Midbrain (tissue), 1 donor: ENCODE measurements around the gene PSMB11.

ENCODE experiments used
- DNase-seq: peaks from one replicate; lab custom pipeline; 2025; lab: John Stamatoyannopoulos, UW

Gene PSMB11

DNA sequence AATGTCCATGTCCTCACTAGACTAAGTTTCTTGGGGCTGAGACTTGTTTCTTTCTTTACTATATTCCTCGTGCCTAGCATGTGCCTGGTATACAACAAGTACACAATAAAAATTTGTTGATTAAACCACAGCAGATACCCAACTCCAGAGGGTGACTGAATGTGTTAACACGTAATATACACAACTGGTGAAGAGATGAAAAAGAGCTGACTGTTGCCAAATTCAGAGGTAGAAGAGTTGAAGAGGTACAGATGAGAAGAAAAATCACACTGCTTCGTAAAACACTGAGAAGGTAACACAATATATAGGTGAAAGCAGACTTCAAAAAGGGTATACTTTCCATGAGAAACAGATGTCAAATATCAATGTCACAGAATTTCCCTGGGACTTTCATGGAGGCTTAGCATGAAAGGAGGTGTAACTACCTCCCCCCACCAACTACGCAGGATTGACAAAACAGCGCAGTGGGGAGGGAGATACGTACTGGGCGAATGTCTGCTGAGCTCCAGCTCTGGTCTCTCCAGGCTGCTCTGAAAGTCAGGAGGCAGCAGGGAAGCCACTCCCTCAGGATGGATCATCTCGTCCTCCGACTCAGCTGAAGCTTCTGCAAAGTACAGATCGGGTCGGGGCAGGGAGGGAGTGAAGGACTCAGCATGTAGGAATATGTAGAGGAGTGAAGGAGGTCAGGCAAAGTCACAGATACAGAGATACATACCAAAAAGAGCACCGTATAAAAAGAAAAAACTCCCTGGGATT lies 47.7 kb downstream of the PSMB11 start:
- no peak for DNase-seq

DNA sequence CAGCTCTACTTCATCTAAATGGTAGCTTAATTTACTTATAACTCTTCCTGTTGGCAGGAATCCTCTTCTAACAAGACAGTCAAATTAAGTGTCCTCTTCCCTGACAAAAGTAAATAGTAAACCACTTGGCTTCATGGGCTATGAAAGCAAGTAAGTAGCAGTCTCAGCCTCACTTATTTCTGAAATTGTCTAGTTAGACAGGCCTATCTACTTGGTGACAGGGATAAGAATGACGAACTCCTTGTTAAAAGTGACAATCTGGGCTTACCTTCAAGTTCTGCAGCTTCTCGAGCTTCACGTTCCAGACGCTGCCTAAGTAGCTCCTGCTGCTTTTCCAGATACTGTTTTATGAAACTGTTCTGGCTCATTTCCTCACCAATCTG lies 48.2 kb downstream of the PSMB11 start:
- DNase-seq: no peak

DNA sequence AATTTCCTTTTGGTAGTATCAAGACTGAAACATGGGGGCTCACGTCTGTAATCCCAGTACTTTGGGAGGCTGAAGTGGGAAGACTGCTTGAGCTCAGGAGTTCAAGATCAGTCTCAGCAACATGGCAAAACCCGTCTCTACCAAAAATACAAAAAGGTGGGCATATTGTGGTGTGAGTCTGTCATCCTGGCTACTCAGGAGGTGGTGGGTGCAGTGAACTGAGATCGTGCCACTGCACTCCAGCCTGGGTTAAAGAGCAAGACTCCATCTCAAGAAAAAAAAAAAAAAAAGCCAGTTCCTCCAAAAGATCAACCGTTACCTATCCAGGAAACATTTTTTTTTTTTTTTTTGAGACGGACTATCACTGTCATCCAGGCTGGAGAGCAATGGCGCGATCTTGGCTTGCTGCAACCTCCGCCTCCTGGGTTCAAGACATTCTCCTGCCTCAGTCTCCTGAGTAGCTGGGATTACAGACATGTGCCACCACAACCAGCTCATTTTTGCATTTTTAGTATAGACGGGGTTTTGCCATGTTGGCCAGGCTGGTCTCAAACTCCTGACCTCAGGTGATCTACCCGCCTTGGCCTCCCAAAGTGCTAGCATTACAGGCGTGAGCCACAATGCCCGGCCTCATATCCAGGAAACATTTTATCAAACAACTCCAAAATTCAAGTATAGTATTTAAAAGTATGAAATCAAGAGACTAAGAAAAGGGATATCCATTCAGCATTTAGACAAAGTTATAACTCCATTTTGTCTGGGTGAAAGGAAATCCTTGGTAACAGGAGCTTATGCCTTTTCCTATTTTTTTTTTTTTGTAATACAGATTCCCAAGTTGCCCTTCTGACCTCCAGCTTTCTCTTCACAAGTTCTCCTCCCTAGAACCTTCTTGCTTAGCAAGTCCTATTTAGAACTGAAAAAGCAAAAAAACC lies 49.5 kb downstream of the PSMB11 start:
- DNase-seq: no peak

DNA sequence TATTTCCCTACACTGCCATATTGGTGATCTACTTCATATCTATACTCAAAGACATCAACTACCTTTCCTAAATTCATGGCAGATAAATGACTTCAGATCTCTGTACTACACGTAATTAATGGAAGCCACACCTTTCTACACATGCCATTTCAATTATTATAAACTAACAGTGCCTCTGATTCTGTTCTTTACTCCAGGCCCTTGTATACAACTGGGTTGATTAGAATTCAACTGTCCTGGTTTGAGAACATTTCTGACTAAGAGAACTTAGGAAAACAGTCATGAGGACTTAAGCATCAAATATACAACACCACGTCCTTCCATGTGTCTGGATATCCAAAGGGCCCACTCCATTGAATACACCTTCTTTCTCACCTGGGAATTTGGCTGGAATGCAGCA lies 51.1 kb downstream of the PSMB11 start:
- DNase-seq: no peak

DNA sequence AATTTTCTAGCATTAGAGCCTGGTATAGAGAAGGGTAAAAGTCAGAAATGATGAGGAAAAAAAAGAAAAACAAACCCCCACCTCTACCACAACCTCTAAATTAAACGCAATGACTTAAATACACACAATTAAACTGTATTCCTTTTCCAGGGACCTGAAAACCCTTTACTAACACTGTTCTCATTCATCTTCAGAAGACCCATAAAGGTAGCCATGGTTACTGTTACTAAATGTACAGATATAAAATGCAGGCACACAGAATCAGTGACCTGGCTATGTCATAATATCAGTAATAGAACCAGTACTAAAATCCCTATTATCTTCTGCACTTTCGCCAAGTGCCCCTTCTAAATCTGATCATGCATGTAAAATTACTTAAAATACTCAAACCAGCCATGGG lies 51.5 kb downstream of the PSMB11 start:
- DNase-seq: no peak
